OCI-LY3 (cell line): ENCODE data around the gene MAOA.

Source experiments
- CTCF ChIP-seq: fragments of 200-600, 300-600 bp; sonication (generic); IDR thresholded peaks from 2 replicates; pipeline ENCODE4 v1.5.1; 2014; ENCODE audit warnings: antibody characterized with exemption, low read length, low read depth
- EZH2phosphoT487 ChIP-seq: fragments of 200-600 bp; shearing (Covaris generic); IDR thresholded peaks from 2 replicates; pipeline ENCODE4 v1.6.1; 2018; ENCODE audit warnings: antibody characterized with exemption, mixed run types, low read depth

GRCh38 chrX:43720082-43720481, 64.0 kb downstream of the MAOA start:
- TF ChIP-seq CTCF = no peak
- no peak for TF ChIP-seq EZH2phosphoT487
